NCI-H2171 (cell line): ENCODE data around the gene RXRA.

Experiments used
- DNase-seq: peaks from one replicate; lab custom pipeline; 2025; lab: John Stamatoyannopoulos, UW

RXRA gene

GRCh38 chr9:134355158-134355557, 28.9 kb downstream of the RXRA start:
- DNase-seq = no peak

- DNase-seq = no peak
Observed at GRCh38 chr9:134355561-134356279, 29.5 kb downstream of the RXRA start.

DNA sequence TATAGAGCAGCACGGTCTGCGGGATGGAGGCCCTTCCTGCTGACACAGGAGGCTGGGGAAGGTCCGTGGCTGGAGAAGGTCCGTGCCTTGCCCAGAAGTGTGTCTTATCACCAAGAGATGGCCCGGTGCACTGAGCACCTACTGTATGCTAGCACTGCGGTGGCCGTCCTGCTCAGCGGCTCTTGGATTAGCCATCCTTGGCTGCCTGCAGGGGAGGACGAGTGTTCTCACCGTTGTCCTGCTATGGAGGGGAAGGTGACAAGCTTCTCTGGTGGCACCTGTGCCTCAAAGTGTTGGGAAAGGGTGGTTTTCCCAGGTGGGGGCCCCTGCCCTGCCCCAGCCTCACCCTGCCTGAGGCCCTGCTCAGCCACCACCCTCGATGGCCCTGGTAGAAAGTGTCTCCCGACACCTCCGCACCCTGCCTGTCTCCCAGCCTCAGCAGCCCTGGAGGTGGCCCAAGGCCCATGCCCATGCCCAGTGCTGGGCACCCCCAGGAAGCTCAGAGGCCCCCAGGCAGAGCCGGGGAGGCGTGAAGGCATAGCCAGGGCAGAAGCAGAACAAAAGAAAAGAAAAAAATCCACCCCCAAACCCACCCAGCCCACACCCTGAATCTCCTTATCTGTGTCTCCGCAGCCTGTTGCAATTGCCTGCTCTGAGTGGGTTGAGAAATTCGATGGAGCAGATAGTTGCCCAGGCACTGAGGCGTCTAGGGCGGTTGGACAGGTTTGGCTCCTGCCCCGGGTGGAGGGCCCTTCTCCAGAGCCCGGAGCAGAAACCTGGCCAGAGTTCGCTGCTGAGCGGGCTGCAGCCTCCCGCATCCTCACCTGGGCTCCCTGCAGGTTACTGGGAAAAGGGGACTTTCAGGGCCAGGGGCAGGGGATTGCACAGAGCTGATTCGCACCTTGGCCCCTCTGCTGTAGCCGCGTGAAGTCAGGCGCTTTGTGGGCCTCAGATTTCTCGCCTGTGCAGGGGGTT, 30.5 kb downstream of the RXRA start:
- no peak for DNase-seq

GRCh38 chr9:134357631-134358025, 31.4 kb downstream of the RXRA start:
- DNase-seq = no peak

GRCh38 chr9:134358026-134358661, 31.9 kb downstream of the RXRA start:
- DNase-seq = no peak

GRCh38 chr9:134358662-134359319, 32.5 kb downstream of the RXRA start:
- DNase-seq = peak; percentile 28

DNA sequence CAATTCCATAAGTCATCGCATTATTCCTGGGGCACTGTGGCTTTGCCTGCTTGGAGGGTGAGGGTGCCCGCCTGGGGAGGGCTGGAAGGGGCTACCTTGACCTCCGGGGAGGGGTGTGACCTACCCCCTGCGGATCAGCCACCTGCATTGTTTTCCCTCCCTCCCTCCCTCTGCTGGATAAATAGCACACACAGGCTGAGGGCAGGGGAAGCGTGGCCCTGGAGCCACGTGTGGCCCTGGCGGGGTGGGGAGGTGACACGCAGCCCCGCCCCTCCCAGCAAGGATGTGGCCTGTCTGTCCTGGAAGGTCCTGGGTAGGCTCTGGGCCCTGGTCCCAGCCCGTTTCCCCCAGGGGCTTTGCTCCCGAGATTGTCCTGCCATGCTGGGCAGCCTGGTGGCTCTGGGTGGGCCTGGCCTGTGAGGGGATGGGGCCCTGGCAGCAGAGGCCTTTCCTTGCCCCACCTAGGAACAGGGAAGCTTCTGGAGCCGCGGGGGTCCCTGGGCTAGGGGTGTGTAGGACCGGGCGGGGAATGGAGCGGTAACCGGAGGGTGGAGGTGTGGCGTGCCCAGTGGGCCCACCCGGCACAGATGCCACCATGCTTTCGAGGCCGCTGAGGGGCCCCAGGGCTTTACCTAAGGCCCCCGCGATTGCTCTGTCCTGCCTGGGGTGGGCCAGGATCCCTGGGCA, 33.4 kb downstream of the RXRA start:
- no peak for DNase-seq

- DNase-seq = no peak
Observed at GRCh38 chr9:134360180-134360759, 34.0 kb downstream of the RXRA start.

DNA sequence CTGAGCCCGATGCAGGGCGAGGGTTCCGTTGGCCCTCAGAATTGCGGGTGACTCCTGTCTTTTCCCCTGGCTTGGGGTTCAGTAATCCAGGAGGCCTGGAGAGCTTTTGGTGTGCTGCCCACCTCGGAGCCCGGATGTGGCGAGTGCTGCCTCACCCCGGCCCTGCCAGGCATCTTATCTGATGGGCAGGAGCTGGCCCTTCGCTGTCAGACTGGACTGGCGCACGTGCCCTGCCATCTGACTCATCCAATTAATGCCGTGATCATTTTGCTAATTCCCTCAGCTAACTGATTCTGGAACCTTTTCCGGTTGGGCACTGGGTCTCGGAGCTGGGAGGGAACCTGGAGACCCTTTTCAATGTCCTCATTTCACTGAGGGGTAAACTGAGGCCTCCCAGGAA, 34.6 kb downstream of the RXRA start:
- no peak for DNase-seq

GRCh38 chr9:134361426-134361825, 35.2 kb downstream of the RXRA start:
- no peak for DNase-seq

DNA sequence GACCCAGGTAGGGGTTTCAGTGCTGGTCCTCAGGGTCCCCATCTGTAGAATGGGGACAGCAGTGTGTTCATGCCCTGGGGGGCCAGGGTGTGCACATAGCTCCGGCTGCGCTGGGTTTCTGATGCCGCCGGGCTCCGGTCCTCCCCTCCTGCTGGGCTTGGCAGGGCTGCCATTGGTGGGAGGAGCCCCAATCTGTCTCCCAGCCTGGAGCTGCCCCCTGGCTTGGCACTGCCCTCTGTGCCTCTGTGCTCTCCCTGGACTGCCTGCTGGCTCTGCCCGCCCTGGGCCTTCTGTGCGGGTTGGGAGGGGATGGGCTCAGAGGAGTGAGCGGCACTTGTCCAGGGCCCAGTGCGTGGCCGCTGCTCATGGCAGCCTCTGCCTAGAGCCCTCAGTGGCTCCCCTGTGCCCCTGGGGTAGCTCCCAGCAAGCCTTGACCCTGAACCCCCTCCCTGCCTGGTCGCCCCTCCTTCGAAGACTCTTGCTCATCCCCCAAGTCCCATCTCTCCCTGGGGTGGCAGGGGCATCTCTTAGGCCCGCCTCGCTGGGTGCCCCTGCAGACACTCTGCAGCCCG, 35.7 kb downstream of the RXRA start:
- no peak for DNase-seq

DNA sequence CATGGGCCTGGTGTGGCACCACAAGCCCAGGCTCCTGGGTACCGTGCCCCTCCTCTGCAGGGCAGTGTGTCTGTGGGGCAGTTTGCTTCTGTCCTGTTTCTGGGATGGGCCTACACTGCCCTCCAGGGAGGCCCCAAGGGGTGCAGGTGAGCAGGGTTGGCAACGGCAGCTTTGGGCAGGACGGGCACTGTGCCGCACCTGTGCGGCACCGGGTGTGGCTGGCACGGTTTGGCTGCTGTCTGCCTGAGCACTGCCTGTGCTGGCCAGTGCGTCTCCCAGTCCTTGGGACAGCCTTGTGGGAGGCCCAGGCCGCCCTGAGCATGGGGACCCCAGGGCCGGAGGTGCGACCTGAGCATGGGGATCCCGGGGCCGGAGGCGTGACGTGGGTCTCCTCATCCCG, 37.2 kb downstream of the RXRA start:
- DNase-seq = no peak

GRCh38 chr9:134364391-134365114, 38.3 kb downstream of the RXRA start:
- DNase-seq = no peak

GRCh38 chr9:134365115-134365596, 38.9 kb downstream of the RXRA start:
- no peak for DNase-seq

- DNase-seq = peak; percentile 97
Observed at GRCh38 chr9:134365791-134366222, 39.6 kb downstream of the RXRA start.

- DNase-seq = peak; percentile 97
Observed at GRCh38 chr9:134366223-134367031, 40.2 kb downstream of the RXRA start.

GRCh38 chr9:134367061-134367460, 40.8 kb downstream of the RXRA start:
- DNase-seq = no peak

- DNase-seq = peak; percentile 23
Observed at GRCh38 chr9:134367791-134368490, 41.7 kb downstream of the RXRA start.
